HG02623 (cell line): ENCODE results near the gene ERC2.
"Not testable (repeated sequence)": the region's sequence is repeated elsewhere in the genome, so short reads cannot be mapped to it uniquely, and the experiment has no call there.

ENCODE experiments used
- ATAC-seq: cut with Tn5 transposase; IDR thresholded peaks from one replicate; pipeline ENCODE4 v1.9.1; 2021; ENCODE audit warnings: moderate library complexity; ENCODE audit not compliant: unreplicated experiment

The ERC2 gene

DNA sequence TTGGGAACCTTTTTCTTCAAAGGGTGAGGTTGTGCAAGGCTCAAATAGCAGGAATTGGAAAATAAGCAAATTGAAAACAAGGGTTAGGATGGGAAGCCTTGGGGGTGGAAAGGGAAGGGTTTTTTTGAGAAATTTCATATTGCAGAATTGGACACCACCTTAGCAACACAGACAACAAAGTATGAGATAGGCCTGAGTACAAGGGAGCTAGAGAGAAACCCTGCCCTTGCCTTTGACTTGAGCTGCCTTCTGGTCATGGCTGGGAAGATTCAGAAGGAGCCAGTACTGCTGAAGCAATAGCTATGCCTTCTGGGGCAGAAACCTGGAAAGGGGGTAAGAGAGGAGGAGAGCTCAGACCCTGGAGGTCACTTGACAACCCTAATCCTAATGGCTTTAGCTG, 445.6 kb downstream of the ERC2 start:
- ATAC-seq, result no peak

DNA sequence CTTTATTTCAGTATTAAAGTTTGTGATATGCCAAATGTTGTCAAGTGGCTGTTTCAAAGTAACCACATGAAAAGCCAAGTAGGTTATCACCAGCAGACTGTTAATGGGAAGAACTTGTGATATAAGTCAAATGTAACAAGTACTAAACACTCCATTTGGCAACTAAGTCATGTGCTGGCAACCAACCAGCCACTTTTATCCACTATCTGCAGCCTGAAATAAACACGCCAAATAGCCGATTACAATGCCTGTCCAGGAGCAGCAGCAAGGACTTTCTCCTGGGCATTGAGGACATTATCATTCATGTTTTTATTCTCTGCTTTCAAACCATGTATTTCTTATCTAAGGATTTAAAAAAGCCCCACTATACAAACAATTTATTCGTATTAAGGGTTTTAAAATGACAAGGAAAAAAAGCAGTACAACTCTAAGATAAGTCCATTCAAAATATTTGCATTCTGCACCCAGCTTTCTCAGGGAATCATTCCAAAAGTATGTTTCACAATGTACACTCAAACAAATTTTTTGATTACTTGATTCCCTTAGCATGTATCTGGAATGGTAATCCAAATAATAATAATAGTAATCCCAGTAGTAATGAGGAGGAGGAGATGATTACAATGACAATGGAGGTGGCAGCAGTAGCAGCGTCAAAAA, 448.6 kb downstream of the ERC2 start:
- ATAC-seq, result no peak

DNA sequence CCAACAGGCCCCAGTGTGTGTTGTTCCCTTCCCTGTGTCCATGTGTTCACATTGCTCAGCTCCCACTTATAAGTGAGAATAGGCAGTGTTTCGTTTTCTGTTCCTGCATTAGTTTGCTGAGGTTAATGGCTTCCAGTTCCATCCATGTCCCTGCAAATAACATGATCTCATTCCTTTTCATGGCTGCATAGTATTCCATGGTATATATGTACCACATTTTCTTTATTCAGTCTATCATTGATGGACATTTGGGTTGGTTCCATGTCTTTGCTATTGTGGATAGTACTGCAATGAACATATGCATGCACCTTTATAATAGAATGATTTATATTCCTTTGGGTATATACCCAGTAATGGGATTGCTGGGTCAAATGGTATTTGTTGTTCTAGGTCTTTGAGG, 452.9 kb downstream of the ERC2 start:
- ATAC-seq, result not testable (repeated sequence)

DNA sequence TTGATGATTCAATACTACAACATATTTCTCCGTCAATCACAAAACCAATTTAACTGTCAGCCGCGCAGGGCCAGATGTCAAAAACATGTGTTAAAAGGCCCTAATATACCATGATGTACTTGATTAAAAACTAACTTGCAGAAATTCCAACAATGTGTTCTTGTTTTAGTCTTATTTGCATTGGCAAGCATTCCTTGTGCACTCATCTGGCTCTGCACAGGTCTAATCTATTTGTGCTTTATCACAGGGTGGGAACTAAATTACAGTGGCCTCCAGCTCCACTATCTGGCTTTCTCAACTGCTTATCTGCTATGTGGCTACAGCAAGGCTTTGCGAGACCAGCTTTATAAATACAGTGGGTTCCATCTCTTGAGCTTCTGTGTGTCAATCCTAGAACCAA, 455.5 kb downstream of the ERC2 start:
- no peak for ATAC-seq

DNA sequence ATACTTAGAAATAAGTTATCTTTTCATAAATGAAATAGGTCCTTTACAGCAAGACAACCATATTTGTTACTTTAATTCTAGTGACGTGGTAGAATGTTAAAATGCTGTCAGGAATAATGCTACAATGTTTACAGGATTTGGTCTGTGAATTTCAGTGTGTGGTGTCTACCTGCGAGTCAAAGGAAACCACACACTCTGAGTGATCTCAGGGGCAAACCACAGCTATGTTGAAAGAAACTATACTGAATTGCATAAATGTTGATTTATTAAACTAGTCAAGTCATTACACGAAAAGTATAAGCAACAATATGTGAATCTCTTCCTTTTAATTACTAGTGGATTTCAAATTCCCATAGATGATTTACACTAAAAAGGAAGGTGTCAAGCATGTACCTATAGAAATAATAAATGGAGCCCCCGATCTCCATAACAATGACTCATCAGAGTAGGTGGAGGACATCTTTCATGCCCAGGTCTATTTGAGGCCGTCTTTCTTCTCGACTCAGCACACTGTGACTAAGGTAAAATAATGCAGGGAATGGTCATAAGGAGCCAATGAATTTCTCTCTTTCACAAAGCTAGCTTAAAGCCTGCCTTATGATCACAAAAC, 463.0 kb downstream of the ERC2 start:
- no peak for ATAC-seq

DNA sequence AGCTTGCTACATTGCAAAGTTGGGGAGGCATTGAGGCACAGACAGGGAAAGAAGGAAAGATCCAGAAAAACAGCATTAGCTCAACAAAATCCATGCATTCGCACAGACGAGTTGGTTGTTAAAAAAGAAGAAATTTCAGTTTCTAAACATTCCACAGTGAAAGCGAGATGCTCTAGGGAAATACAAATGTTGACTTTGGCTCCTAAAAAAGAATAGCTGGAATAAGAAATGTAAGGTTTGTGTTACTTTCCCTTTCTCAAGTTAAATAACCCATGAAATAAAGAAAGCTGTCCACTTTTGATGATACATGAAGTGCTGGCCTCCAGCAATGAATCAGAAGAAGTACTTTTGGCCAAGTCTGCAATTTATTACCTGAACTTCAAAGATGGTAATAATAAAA, 465.1 kb downstream of the ERC2 start:
- ATAC-seq, result no peak

DNA sequence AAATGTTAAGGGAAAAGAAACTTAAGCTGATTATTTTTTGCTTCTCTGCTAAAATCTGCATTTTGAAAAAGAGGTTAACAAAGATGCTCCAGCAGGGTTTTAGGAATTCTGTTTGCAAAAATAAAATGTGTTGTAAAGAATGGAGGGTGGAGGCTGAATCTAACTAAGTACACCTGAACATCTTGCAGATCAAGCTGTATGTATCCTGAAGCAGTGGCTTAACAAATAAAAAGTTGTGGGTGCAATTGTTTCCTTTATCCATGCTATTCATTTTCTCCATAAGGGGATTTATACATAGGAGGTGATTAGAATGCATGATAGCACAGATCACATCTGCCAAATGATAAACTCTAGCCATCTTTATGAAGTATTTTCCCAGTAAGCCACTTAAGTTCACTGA, 466.3 kb downstream of the ERC2 start:
- no peak for ATAC-seq

DNA sequence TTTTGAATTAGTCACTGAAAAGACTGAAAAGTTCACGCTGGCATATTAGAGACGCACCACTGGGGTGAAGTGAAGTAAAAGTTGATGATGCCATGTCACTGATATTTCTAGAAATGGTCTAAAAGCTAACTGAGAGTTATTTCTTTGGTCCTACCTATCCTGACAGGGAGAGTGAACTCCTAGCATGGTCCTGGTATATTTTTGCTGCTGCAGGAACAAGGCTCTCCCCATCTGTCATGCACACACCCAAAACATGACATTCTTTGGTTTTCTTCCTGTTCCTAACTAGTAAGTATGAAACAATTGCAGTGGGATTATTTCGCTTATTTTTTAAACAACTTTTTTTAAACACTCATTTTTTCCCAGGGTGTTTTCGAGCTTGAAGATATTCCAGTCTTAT, 466.7 kb downstream of the ERC2 start:
- ATAC-seq, result no peak

DNA sequence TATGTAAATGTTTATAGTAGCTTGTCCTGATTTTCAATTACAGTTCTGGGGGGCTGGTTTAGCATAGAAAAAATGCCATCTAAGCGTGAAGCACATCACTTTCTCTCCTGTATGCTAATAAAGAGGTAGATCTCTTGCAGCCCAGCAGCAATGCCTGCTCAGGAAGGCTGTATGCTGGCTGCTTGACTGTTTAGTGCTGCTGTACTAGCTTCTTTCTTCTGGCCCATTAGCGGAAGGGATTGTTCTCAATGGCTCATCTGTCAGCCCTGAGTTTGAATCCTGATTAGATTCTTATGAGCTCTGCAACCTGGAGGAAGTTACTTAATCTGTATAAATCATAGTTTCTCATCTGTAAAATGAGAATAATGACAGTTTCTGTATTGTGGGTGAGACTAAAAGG, 478.9 kb downstream of the ERC2 start:
- ATAC-seq, result no peak

DNA sequence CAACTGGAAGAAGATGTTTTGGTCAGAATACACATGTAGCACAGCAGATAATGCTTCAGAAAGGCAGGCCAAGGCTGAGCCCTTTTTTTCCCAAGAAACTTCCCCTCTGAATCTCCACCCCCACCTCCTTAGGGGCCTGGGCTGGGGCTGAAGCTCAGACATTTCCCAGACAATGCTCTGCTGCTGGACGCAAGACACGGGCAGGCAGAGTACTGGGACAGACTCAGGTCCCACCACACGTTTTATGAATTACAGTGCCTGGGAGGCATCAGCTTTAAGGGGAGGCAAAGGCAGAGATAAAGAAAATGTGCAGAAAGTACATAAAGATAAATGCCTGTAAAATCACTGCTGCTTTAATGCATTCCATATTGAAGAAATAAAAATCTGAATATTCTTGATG, 479.4 kb downstream of the ERC2 start:
- no peak for ATAC-seq

DNA sequence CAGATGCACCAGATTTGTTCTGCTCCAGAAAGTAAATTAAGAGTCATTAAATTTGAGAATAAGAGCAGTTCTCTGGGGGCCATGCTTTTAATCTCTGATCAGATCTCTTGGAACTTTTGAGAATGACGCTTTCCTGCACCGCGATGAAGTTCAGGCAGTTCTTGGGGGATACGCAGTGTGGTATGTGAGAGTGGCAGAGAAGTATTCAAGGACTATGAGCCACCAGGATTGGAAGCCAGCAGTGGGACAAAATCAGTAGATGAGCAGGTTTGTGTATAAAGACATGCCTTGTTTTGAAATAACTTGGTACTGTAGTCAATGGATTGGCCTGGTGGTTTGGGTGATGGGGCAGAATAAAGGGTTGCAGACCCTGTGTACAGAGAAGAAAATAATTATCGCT, 483.6 kb downstream of the ERC2 start:
- no peak for ATAC-seq

DNA sequence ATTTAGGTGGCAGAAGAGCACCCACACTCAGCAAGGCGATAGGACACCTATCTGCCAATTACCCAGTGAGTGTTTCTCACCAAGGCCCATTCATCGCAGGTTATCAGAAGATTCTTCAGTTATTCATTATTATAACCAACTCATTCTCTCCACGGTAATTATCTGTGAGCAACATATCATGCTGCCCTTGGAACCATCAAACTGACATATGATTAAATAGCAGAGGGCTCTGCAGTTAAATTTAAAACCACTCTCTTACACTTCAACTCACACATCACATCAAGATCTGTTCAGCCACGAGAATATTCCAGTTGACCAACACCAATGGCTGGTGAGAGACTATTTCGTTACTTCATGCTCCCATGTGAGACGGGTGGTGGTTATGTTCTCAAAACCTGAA, 489.3 kb downstream of the ERC2 start:
- no peak for ATAC-seq

DNA sequence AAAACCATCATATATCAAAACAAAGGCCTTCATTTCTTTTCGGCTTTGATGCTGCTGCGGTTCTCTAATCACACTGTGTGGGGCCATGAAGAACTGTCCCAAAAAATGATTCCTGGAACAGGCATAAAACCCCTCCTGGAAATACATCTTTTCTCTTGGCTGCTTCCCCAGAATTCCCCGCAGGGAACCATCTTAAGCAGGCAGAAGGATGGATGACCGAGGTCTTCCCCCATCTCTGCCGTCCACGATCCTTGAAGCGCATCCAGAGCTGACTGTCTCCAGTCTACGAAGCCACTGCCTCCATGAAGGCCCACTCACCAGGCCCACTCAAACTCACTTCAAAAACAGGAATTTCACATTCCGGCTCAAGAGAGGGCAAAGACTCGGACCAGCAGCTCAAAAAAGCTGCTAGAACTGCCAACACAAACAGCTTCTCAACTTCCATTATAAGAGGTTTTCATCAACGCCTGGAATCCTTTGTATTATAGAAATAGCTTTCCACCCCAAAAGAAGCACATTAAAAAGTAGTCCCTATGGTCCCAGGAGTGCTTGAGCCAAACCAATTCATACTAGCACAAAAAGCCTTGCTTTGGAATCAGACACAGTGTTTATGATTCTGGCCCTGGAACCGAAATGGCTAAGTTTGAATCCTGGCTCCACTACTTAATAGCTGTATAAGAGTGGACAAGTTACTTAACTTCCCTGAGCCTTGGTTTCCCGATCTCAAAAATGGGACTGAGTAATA, 493.7 kb downstream of the ERC2 start:
- ATAC-seq, result no peak

DNA sequence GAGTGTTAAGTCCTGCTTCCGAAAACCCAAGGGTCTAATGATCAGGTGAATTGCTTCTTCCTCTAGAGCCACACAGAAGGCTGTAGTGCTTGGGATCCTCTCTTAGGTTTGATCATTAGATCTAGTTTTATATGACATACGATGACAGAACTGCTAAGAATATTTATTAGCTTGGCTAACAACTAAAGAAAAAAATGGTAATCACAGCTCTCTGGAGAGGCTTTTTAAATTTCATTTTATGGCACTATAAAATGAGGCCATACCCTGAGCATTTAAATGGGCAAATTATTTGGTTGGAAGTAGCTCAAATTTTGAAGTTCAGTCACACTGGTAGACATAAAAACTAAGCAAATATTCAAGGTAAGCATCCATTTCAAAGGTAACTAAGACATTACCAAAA, 498.6 kb downstream of the ERC2 start:
- no peak for ATAC-seq

DNA sequence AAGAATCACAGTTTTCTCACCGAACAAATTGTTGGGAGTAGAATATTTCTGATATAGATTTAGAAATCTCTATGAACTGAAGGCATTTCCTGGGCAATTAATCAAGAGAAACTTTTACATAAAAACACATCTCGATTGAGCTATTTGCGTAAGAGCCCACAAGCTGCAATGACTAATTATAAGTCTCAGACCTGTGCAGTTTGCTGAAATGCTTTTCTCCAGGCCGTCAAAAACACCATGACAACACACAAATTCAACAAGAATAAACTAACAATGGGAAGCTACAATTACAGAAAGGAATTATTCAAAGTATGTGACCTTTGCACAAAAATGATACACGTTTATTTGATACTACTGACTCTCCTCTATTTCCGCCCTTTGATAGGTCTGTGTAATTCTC, 499.9 kb downstream of the ERC2 start:
- ATAC-seq, result no peak

DNA sequence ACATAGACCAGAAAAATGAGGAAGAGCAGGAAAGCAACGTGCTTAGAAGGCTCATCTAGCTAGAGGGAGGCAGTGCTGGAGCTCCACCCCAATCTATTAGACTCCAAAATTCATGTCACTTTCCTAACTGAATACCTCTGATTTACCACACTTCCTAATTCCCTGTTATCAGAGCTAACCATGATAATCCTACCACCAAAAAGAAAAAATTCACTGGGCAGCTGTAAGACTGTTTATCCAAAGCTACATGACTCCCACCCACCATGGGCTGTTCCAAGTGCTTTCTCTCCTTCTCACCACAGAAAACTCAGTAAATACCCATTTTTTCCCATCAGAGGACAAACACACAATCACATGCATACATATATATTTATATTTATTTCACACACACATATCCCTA, 501.7 kb downstream of the ERC2 start:
- ATAC-seq, result no peak

DNA sequence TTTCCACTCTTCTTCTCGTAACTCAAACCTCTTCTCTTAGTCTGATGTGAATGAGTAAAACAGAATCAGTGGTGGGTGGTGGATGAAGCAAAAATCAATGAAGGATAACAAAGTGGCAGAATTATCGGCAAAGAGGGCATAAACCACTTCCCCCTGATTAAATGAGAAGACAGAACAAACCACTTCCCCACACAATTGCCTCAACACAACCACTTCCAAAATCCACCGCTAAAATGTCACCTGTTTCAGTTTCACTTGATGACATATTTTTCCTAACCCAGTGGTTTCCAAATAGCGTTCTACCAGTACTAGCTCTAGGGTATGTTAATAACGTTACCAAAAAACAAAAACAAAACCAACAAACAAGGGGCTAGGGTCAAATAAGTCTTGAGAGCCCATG, 502.5 kb downstream of the ERC2 start:
- ATAC-seq, result no peak

DNA sequence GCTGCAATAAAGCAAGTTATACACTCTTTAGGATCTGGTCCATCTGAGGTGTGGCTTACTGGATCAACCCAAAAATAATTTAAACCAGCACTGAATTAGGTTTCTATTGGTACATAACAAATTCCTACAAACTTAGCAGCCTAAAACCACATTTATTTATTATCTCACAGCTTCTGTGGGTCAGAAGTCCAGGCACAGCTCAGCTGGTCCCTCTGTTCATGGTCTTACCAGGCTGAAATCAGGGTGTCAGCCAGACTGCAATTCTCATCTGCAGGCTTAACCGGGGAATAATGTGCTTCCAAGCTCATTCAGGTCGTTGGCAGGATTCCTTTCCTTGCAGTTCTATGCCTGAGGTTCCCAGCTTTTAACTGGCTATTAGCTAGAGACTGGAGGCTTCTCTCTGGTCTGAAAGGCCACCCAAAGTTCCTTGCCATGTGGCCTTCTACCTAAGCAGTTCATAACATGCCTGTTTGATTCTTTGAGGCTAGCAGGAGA, 503.7 kb downstream of the ERC2 start:
- no peak for ATAC-seq

DNA sequence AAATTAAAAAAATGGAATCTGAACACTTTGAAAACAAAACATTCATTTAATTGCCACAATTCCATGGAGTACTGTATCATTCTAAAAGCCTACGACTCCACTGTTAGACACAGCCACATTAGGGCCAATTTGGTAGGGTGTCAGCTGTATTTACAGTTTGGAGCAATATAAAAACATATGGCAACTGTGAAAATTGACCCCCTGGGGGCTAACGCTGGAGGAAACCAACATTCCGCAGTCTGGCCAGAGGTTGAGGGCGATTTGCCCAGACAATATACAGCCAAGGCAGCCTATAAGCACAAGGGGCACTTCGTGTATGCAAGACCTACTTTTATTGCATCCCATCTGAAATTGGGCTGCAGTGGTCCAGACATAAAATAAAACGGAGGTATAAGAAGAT, 504.7 kb downstream of the ERC2 start:
- ATAC-seq, result no peak

DNA sequence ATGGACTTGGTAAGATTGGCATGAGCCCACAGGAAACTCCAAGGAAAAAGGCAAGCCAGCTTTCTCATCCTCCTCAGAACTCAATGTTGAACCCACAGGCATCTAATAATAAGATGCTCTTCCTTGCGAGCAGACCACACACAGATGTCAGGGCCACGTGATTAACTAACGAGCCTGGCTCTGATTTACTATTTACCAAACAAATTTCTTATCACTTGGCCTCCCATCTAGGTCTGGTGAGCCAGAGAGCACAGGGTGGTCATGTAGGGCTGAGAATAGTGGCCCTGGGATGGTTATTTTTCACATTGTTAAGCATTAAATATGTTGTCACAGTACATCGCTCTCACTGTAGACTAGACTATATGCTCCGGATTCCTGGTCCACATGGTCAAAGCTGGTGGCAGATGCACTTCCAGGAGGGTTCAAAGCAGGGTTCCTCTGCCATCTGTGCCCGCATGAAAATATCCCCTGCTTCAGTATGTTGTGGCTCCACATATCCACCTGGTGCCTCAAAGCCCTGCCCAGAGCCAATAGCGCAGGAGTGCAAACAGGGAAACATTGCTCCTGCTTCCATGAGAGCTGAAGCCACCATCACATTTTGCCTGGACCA, 508.7 kb downstream of the ERC2 start:
- ATAC-seq, result no peak

DNA sequence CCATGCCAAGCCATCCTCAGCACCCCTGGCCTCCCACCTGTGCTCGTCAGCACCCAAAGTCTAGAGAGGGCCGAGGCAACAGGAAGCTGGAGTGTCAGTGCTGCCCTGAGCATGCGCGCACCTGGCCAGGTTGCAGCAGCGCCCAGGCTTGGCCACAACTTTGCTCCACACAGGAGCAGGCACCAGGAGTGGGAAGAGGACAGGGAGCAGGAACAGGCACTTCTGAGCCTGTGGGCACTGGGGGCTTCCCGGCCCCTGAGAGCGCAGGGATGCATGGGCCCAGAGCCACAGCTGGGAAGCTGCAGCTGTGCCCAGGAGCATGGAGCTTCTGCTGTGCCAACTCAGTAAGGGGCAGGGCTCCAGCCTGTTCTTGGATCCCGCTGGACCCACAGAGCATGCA, 509.7 kb downstream of the ERC2 start:
- no peak for ATAC-seq
